ENCODE measurements around the gene RAMACL.

The RAMACL gene

GRCh38 chr6:166618251-166618650, 31.8 kb upstream of the RAMACL start:
- DNase-seq (ENCODE audit: low read depth) = no peak

- DNase-seq (ENCODE audit: low read depth) = no peak
Measured at GRCh38 chr6:166617359-166617758, 30.9 kb upstream of the RAMACL start.

GRCh38 chr6:166616261-166617238, 30.1 kb upstream of the RAMACL start:
- no peak for DNase-seq (ENCODE audit: low read depth)

GRCh38 chr6:166615059-166615770, 28.7 kb upstream of the RAMACL start:
- DNase-seq (ENCODE audit: low read depth) = no peak

GRCh38 chr6:166614589-166614988, 28.1 kb upstream of the RAMACL start:
- DNase-seq (ENCODE audit: low read depth) = no peak

GRCh38 chr6:166614171-166614583, 27.7 kb upstream of the RAMACL start:
- no peak for DNase-seq (ENCODE audit: low read depth)

GRCh38 chr6:166613027-166613426, 26.5 kb upstream of the RAMACL start:
- no peak for DNase-seq (ENCODE audit: low read depth)

- no peak for DNase-seq (ENCODE audit: low read depth)
Measured at GRCh38 chr6:166612471-166612881, 26.0 kb upstream of the RAMACL start.

GRCh38 chr6:166611631-166612030, 25.2 kb upstream of the RAMACL start:
- no peak for DNase-seq (ENCODE audit: low read depth)

- DNase-seq (ENCODE audit: low read depth) = no peak
Measured at GRCh38 chr6:166610069-166610468, 23.6 kb upstream of the RAMACL start.

GRCh38 chr6:166608774-166609173, 22.3 kb upstream of the RAMACL start:
- no peak for DNase-seq (ENCODE audit: low read depth)

GRCh38 chr6:166605752-166606151, 19.3 kb upstream of the RAMACL start:
- DNase-seq (ENCODE audit: low read depth) = no peak

- no peak for DNase-seq (ENCODE audit: low read depth)
Measured at GRCh38 chr6:166604911-166605310, 18.4 kb upstream of the RAMACL start.

GRCh38 chr6:166604328-166604727, 17.9 kb upstream of the RAMACL start:
- no peak for DNase-seq (ENCODE audit: low read depth)

- DNase-seq (ENCODE audit: low read depth) = no peak
Measured at GRCh38 chr6:166603043-166603690, 16.7 kb upstream of the RAMACL start.

- no peak for DNase-seq (ENCODE audit: low read depth)
Measured at GRCh38 chr6:166601956-166602355, 15.5 kb upstream of the RAMACL start.

- no peak for DNase-seq (ENCODE audit: low read depth)
Measured at GRCh38 chr6:166600931-166601330, 14.5 kb upstream of the RAMACL start.

GRCh38 chr6:166599205-166599604, 12.7 kb upstream of the RAMACL start:
- no peak for DNase-seq (ENCODE audit: low read depth)

- peak; percentile 79 for DNase-seq (ENCODE audit: low read depth)
Measured at GRCh38 chr6:166598441-166599138, 12.1 kb upstream of the RAMACL start.

- DNase-seq (ENCODE audit: low read depth) = no peak
Measured at GRCh38 chr6:166597711-166598440, 11.4 kb upstream of the RAMACL start.

- DNase-seq (ENCODE audit: low read depth) = no peak
Measured at GRCh38 chr6:166596776-166597507, 10.5 kb upstream of the RAMACL start.

Measured in fibroblast of the conjunctiva (primary cell).